GM12801 (cell line): ENCODE results near the gene FICD.

Source experiments
- TF ChIP-seq, protein P1 (sequence below): IDR thresholded peaks from one replicate; pipeline ENCODE4 v1.5.1; 2011; ENCODE audit warnings: control low read depth; ENCODE audit not compliant: insufficient read length; ENCODE audit errors: extremely low read depth

FICD gene

DNA sequence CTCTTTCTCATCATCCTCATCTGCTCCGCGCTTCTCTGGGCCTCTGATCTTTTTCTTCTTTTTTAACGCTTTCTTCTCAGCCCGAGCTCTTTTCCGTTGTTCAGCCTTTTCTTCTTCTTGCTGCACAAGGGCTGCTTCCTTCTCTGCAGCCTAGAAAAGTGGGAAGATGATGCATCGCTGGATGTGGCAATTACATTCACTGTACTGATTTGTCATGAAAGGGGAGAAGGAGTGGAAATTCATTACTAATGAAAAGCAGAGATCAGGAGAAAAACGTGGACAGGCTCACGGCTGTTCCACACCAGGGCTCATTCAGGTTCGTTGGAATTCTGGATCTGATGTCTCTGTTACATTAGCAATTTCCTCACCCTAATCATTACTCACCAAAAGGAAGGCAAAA, 15.1 kb downstream of the FICD start:
- TF ChIP-seq, protein P1, sequence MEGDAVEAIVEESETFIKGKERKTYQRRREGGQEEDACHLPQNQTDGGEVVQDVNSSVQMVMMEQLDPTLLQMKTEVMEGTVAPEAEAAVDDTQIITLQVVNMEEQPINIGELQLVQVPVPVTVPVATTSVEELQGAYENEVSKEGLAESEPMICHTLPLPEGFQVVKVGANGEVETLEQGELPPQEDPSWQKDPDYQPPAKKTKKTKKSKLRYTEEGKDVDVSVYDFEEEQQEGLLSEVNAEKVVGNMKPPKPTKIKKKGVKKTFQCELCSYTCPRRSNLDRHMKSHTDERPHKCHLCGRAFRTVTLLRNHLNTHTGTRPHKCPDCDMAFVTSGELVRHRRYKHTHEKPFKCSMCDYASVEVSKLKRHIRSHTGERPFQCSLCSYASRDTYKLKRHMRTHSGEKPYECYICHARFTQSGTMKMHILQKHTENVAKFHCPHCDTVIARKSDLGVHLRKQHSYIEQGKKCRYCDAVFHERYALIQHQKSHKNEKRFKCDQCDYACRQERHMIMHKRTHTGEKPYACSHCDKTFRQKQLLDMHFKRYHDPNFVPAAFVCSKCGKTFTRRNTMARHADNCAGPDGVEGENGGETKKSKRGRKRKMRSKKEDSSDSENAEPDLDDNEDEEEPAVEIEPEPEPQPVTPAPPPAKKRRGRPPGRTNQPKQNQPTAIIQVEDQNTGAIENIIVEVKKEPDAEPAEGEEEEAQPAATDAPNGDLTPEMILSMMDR: no peak

DNA sequence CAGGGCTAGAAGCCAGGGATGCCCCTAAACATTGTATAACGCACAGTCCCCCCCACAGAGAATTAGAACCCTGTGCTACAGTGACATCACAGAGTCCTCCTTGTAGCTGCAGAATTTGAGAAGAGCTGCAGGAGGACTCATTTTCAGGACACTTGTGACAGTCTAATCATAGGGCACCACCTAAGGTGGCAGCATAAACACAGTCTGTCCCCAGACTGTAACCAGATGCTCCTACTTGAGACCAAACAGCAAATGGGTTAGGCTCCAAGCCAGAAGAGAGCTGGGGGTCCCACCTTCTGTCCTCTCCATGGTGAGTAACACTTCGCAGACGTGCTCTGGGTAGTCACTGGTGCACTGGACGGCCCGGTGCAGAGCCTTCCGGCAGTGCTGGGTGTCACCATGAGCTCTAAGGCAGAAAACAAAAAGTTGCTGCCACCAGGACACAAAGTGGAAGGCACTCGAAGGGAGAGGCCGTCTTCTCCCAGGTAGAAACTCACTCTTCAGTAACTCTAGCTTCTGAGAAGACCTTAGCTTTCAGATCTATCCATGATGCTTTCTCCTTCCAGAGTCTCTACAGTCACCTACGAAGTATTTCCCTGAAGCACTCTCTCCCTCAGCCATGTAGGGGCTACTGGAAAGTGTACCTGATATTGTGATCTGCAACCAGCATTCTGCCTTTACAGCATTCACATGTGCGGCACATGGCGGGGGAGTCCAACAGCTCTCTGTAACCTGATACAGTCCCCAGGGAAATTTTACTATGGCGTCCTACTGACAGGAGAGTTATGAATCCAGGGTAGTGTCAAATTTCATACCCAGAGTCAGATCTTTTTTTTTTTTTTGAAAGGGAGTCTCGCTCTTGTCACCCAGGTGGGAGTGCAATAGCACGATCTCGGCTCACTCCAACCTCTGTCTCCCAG, 17.1 kb downstream of the FICD start:
- TF ChIP-seq, protein P1: no peak

DNA sequence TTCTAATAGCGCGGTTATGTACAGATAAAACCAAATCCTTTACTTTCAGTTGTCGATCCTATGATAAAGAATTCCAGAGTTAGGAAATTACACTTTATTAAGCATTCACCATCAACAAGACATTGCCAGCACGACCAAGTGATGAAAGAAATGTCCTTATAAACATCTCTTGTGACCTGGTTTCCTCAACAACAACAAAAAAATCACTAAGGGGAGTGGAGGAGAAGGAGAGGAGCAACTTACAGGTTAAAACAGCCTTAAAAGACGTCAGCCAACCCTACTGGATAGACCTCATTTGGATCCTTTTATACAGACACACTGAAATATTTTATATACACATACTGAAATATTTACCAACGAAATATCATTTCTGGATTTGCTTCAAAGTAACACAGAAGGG, 23.1 kb downstream of the FICD start:
- TF ChIP-seq, protein P1: no peak

DNA sequence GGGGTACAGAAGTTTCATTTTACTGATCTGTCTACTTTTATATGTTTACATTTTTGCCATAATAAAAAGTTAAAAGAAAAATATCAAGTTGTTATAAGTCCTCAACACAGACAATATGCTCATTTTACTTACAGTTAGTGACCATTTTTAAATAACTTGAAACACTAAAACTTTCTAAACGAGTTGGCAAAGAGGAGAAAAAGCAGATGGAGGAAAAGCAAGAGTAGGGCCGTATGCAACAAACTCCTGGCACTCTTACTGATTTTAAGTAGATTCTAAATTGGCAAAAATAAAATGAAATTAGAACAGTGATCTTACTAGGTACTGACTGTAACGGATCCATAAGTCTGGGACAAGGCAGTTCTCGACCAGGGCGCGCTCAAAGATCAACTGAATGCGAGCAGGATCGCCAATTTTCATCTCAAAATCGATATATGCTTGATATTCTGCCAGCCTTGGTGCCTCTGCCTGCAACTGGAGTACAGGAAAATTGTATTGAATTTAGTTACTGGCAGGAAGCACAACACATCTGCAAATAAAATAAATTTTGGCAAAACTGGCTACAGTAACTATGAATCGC, 23.6 kb downstream of the FICD start:
- TF ChIP-seq, protein P1: no peak

DNA sequence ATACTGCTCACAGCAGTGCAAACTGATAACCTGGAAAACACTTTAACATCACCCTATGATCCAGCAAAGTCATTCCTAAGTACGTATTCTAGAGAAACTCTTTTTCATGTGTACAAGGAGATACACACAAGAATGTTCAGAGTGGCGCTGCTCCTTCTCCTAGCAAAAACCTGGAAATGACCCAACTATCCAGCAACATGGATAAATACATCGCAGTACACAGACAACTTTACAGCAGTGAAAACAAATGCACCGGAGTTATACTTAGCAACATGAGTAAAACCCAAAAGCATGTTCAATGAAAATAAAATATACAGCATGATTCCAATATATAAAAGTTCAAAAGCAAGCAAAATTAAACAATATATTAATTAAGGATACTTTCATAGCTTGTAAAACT, 27.2 kb downstream of the FICD start:
- TF ChIP-seq, protein P1: no peak

DNA sequence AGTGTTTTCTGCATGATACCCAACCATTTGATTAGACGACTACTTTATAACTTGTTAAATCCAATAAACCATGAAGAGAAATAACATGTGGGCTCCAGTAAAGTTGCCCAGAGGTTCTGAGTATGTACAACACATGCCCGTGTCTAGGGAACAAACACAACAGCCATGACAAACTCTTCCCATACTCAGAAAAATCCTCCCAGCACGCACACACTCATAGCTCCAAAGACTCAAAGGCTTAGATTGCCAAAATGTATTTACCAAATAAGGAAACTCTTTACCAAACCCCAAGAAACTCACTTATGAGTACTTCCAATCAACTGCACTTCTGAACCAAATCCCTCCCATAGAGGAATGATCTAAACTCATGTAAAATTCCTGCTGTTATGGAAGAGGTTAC, 28.6 kb downstream of the FICD start:
- TF ChIP-seq, protein P1: no peak

DNA sequence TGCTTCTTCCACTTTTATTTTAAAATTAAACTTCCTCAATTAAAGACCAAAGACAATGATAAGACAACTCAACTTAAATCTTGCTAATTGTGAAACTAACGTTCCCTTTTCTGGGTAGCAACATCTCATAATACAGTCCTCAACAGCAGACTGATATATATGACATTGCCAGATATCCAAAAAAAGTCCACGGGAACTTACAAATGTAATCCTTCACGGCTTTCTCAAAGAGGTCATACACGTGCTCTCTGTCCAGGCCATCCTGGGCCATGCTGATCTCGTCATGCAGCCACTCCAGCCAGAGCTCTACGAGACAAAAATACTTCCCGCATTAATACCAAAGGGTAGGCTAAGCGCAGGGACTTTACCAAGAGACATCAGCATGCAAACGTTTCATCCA, 32.6 kb downstream of the FICD start:
- TF ChIP-seq, protein P1: no peak
